LNCaP clone FGC (cell line): Measurements from ENCODE around the gene ADIPOQ.
A peak's percentile ranks its signal among the peaks of the same experiment; 100 is the strongest.

ENCODE experiments used
- DNase-seq: peaks from one replicate; pipeline ENCODE4 v3.0.0-alpha.2; 2011; ENCODE audit warnings: low read depth
- H3K4me3 ChIP-seq: 2 replicates; pipeline ENCODE4 v1.5.1; 2011; ENCODE audit warnings: mild to moderate bottlenecking, low read depth, low read length, control low read depth
- TF ChIP-seq, protein P1 (sequence below): IDR thresholded peaks from 2 replicates; pipeline ENCODE4 v1.5.1; 2012; ENCODE audit warnings: mild to moderate bottlenecking; ENCODE audit not compliant: control insufficient read depth, insufficient read depth; ENCODE audit errors: extremely low read depth

Gene ADIPOQ

DNA sequence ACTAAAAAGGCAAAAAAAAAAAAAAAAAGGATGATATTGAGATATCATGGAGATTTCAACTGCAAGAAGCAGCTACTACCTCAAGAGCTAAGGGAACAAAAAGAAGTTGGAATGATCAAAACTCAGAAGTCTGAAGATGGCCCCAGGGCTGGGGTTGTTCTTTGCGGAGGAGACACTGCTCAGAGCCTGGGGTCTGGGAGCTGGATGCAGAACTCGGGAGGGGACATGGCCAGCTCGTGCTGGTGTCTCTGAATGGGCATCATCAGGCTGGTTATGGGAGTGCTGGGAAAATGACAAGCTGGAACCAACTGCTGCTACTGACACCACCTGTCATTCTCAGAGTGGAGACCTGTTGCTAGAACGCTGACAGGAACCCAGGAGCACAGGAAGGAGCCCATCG is 14.2 kb upstream of the ADIPOQ start:
- no peak for DNase-seq
- H3K4me3 ChIP-seq, result no peak overlapping the region
- TF ChIP-seq, protein P1, sequence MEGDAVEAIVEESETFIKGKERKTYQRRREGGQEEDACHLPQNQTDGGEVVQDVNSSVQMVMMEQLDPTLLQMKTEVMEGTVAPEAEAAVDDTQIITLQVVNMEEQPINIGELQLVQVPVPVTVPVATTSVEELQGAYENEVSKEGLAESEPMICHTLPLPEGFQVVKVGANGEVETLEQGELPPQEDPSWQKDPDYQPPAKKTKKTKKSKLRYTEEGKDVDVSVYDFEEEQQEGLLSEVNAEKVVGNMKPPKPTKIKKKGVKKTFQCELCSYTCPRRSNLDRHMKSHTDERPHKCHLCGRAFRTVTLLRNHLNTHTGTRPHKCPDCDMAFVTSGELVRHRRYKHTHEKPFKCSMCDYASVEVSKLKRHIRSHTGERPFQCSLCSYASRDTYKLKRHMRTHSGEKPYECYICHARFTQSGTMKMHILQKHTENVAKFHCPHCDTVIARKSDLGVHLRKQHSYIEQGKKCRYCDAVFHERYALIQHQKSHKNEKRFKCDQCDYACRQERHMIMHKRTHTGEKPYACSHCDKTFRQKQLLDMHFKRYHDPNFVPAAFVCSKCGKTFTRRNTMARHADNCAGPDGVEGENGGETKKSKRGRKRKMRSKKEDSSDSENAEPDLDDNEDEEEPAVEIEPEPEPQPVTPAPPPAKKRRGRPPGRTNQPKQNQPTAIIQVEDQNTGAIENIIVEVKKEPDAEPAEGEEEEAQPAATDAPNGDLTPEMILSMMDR, result no peak

DNA sequence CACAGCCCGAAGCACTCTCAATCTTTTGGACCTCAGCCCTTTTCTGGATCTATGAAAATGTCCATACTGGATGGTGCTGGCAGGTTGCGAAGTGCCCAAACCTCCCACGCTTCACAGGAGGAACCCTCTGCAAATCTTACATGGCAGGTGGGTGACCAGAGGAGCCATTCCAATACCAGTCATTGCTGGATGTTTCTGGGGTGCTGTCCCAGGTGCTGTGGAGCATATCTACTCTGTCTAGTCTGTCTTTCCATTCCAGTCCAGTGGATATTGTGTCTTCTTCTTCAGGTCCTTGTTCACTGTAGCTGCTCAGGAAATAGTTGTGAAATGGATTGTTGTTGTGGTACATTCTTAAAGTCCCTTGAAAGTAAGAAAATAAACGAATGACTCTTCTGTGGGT is 10.7 kb upstream of the ADIPOQ start:
- TF ChIP-seq, protein P1, result no peak
- no peak overlapping the region for H3K4me3 ChIP-seq
- DNase-seq, result no peak

DNA sequence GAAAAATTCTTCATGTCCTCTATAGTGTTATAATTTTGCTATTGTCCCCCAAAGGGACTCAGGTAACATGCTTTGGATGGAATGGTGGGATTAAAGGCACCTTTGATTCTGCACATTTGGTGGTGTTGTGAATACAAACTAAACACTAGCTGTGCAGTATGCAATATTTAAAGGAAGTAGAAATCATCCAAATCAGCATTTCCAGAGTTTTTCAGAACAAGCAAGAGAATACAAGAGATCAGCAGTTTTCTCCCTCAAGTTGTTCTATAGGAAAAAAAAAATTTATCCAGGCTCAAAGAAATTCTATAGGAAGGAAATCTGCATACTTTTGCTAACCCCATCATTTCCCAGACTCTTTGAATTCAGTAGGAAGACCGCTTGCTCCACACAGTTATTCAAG is 10.2 kb upstream of the ADIPOQ start:
- DNase-seq, result no peak
- TF ChIP-seq, protein P1, result no peak
- H3K4me3 ChIP-seq, result no peak overlapping the region

DNA sequence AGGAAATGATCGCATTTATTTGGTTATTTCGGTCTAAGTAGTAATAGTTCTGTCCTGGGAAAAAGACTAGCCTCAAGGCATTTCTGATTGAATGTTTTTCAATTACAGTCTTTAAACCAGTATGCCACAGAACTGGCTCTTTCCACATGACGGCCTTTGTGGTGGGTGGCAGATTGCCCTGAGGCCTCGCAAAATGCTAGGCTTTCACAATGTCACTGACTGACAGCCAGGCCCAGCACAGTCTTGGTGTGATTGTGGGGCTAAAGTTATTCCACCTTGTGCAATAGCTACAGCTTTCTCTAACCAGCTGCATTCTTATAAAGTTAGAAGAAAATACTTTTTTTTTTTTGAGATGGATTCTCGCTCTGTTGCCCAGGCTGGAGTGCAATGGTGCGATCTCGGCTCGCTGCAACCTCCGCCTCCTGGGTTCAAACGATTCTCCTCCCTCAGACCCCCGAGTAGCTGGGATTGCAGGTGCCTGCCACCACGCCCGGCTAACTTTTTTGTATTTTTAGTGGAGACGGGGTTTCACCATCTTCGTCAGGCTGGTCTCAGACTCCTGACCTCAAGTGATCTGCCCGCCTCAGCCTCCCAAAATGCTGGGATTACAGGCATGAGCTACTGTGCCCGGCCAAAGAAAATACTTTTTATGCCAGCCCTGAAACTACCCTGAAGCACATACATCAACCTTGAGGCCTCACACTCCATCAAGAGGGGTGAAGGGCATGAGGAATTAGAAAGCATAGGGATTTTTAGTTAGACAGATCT is 2.5 kb upstream of the ADIPOQ start:
- no peak for DNase-seq
- TF ChIP-seq, protein P1, result no peak

DNA sequence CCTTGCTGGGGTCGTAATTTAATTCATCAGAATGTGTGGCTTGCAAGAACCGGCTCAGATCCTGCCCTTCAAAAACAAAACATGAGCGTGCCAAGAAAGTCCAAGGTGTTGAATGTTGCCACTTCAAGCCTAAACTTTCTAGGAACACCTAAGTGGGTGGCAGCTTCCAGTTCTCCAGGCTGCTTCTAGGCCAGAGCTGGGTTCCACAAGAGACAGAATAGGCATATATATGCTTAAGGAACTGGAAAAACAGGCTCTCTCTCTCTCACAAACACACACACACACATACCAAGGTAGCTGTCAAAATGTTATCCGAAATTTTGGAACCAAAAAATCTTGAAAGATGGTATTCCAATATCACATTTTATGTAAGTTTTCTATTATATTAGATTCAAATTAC is 890 bp upstream of the ADIPOQ start:
- TF ChIP-seq, protein P1, result no peak
- DNase-seq, result peak; percentile 87

More for the DNA sequence above, 2.5 kb upstream of the ADIPOQ start:
- H3K4me3 ChIP-seq, result no peak overlapping the region

DNA sequence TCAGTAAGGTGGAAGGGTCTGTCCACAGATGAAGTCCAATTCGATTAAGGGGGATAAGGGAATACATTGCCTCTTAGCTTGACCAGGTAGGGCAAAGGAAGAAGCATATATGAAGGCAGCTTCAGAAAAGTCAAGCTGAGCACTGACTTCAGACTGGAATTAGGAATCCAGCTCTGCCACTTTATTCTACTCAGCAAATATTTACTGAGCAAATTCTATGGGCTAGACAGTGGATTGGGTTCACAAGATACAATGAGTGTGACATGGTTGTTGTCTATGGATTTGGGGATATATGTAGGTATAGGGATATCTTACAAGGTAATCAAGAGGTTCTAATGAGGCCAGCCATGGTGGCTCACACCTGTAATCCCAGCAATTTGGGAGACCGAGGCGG is 526 bp downstream of the ADIPOQ start:
- TF ChIP-seq, protein P1, result no peak
- peak; percentile 37 for DNase-seq
- H3K4me3 ChIP-seq, result no peak overlapping the region; the same call in 1 of the 2 replicates

More for the DNA sequence above, 890 bp upstream of the ADIPOQ start:
- H3K4me3 ChIP-seq, result no peak overlapping the region

DNA sequence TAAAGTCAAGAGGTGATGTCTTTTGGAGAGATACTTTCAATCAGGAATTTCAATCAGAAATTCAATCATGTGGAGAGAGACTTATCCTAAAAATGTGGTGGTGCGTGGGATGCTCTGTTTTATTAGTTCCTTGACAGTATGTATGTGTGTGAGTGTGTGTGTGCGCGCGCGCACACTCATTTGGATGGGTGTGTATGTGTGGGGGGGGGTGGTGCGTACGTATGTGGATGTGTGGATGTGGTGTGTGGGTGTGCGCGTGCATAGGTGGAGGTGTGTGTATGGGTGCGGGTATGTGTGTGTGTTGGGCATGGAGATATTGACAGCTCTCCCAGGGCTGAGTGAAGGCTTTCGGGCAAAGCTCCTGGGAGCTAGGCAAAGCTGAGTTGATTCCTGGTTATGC is 2.4 kb downstream of the ADIPOQ start:
- no peak for DNase-seq
- TF ChIP-seq, protein P1, result no peak
- no peak overlapping the region for H3K4me3 ChIP-seq
